GM23338 (cell line): Measurements from ENCODE around the gene HSPA12A. TPM values are rescaled to one million over a fixed set of nuclear protein-coding genes. Genes with fewer than 3 reads are reported as not detected.

Source experiments
- ATAC-seq: fragments of 200-7000 bp; cut with Tn5 transposase; 3 replicates; pipeline ENCODE4 v1.9.1; 2020
- DNase-seq: peaks from one replicate; pipeline ENCODE4 v3.0.0-alpha.2; 2015; ENCODE audit warnings: low spot score
- H2AFZ ChIP-seq: fragments of 200-600 bp; sonication (generic); 2 replicates; pipeline ENCODE4 v1.8.0; 2016; ENCODE audit warnings: antibody characterized with exemption, mild to moderate bottlenecking, moderate library complexity
- H3F3A ChIP-seq: fragments of 200-600 bp; sonication (generic); replicated peaks from 2 replicates; pipeline ENCODE4 v1.8.0; 2017; ENCODE audit warnings: antibody characterized with exemption, mixed run types, low read depth
- H3K27ac ChIP-seq: fragments of 200-600 bp; sonication (generic); 2 replicates; pipeline ENCODE4 v1.6.1; 2016; ENCODE audit warnings: low read depth
- H3K27me3 ChIP-seq: fragments of 200-600 bp; sonication (generic); 2 replicates; pipeline ENCODE4 v1.8.0; 2016; ENCODE audit warnings: mild to moderate bottlenecking, mixed run types, moderate library complexity; ENCODE audit not compliant: insufficient read depth
- H3K36me3 ChIP-seq: fragments of 200-600 bp; sonication (generic); 2 replicates; pipeline ENCODE4 v1.8.0; 2016; ENCODE audit warnings: mild to moderate bottlenecking; ENCODE audit not compliant: insufficient read depth
- H3K4me1 ChIP-seq: fragments of 200-600 bp; sonication (generic); 2 replicates; pipeline ENCODE4 v1.8.0; 2016; ENCODE audit warnings: mild to moderate bottlenecking, moderate library complexity; ENCODE audit not compliant: insufficient read depth
- H3K4me2 ChIP-seq: fragments of 200-600 bp; sonication (generic); 2 replicates; pipeline ENCODE4 v1.7.1; 2017; ENCODE audit warnings: mixed run types
- H3K4me3 ChIP-seq: fragments of 200-600 bp; sonication (generic); 2 replicates; pipeline ENCODE4 v1.6.1; 2016; ENCODE audit warnings: mixed run types
- H3K79me2 ChIP-seq: fragments of 200-600 bp; sonication (generic); replicated peaks from 2 replicates; pipeline ENCODE4 v1.8.0; 2017; ENCODE audit warnings: mild to moderate bottlenecking; ENCODE audit not compliant: insufficient read depth
- H3K9me2 ChIP-seq: fragments of 200-600 bp; sonication (generic); 2 replicates; pipeline ENCODE4 v1.8.0; 2017; ENCODE audit not compliant: insufficient read depth
- H4K20me1 ChIP-seq: fragments of 200-600 bp; sonication (generic); replicated peaks from 2 replicates; pipeline ENCODE4 v1.8.0; 2017; ENCODE audit warnings: mild to moderate bottlenecking; ENCODE audit not compliant: insufficient read depth
- H3K27ac Mint-ChIP-seq: 2 replicates; pipeline ENCODE4 v1.8.0; 2020; ENCODE audit warnings: inconsistent platforms, mild to moderate bottlenecking, moderate library complexity, mixed read lengths
- H3K27me3 Mint-ChIP-seq: 3 replicates; pipeline ENCODE4 v1.8.0; 2022; ENCODE audit warnings: low read depth, mild to moderate bottlenecking, moderate library complexity, mixed read lengths, inconsistent platforms; ENCODE audit not compliant: insufficient read depth, poor library complexity
- H3K36me3 Mint-ChIP-seq: 3 replicates; pipeline ENCODE4 v1.8.0; 2021; ENCODE audit warnings: low read depth, mild to moderate bottlenecking, inconsistent platforms, moderate library complexity, mixed read lengths
- H3K4me1 Mint-ChIP-seq: 3 replicates; pipeline ENCODE4 v1.8.0; 2020; ENCODE audit warnings: mild to moderate bottlenecking, inconsistent platforms, mixed read lengths
- H3K4me3 Mint-ChIP-seq: 3 replicates; pipeline ENCODE4 v1.8.0; 2021; ENCODE audit warnings: moderate library complexity, mild to moderate bottlenecking, inconsistent platforms, mixed read lengths
- H3K9me3 Mint-ChIP-seq: 3 replicates; pipeline ENCODE4 v1.8.0; 2020; ENCODE audit warnings: moderate library complexity, mild to moderate bottlenecking, inconsistent platforms, mixed read lengths
- CREB1 ChIP-seq: fragments of 250-450 bp; sonication (Bioruptor Pico); IDR thresholded peaks from 2 replicates; pipeline ENCODE4 v1.5.0; 2020; ENCODE audit warnings: low read depth, mild to moderate bottlenecking, moderate library complexity
- CTCF ChIP-seq, 2 experiments: fragments of 200-600 bp in 1 of 2; sonication (generic) in 1 of 2; conservative IDR thresholded peaks; 2 replicates each; pipeline versions ENCODE4 v1.5.1 to v1.6.1; 2016 to 2017; ENCODE audit warnings: antibody characterized with exemption in 2 of 2, low read depth in 2 of 2, mild to moderate bottlenecking in 2 of 2, moderate library complexity in 1 of 2
- EZH2 ChIP-seq: fragments of 200-600 bp; sonication (generic); IDR thresholded peaks from one replicate; pipeline ENCODE4 v1.8.0; 2017; ENCODE audit warnings: antibody characterized with exemption, mild to moderate bottlenecking, low read depth; ENCODE audit not compliant: unreplicated experiment
- EZH2phosphoT487 ChIP-seq: fragments of 200-600 bp; sonication (generic); IDR thresholded peaks from one replicate; pipeline ENCODE4 v1.8.1; 2018; ENCODE audit warnings: antibody characterized with exemption; ENCODE audit not compliant: unreplicated experiment
- JUNB ChIP-seq: IDR thresholded peaks from one replicate; pipeline ENCODE4 v1.6.1; 2016; ENCODE audit warnings: antibody characterized with exemption; ENCODE audit not compliant: unreplicated experiment
- NANOG ChIP-seq: IDR thresholded peaks from 2 replicates; pipeline ENCODE4 v1.6.1; 2016; ENCODE audit warnings: antibody characterized with exemption, borderline replicate concordance
- POLR2AphosphoS5 ChIP-seq: IDR thresholded peaks from 2 replicates; pipeline ENCODE4 v1.6.1; 2016; ENCODE audit warnings: antibody characterized with exemption, low read depth
- REST ChIP-seq: IDR thresholded peaks from one replicate; pipeline ENCODE4 v1.6.1; 2018; ENCODE audit warnings: antibody characterized with exemption; ENCODE audit not compliant: unreplicated experiment
- ZNF114 ChIP-seq: fragments of 250-450 bp; sonication (Bioruptor Pico); IDR thresholded peaks from 2 replicates; pipeline ENCODE4 v1.5.0; 2020; ENCODE audit warnings: mild to moderate bottlenecking, moderate library complexity
- ZNF331 ChIP-seq: fragments of 250-450 bp; sonication (Bioruptor Pico); IDR thresholded peaks from 2 replicates; pipeline ENCODE4 v1.5.0; 2020; ENCODE audit warnings: low read depth, mild to moderate bottlenecking, moderate library complexity
- ZNF462 ChIP-seq: fragments of 250-450 bp; sonication (Bioruptor Pico); IDR thresholded peaks from 2 replicates; pipeline ENCODE4 v1.5.0; 2020; ENCODE audit warnings: mild to moderate bottlenecking, moderate library complexity
- polyA plus RNA-seq: library from polyadenylated mRNA; unstranded; fragments of >200 nt; fragmentation: Nextera tagmentation; extraction: Ambion mirVana; gene quantifications from 2 replicates; pipeline ENCODE4 v1.2.1, GENCODE V29; 2016
- total RNA-seq: library from RNA; depleted of rRNA; stranded (reverse); fragments of >200 nt; shearing (Covaris generic); gene quantifications from 2 replicates; pipeline ENCODE4 v1.2.3, GENCODE V29; 2014

Gene HSPA12A
- total and polyA plus RNA-seq, 2 experiments from 2014 or later, result 4.4 to 6.3 TPM

GRCh38 chr10:116760919-116761318 lies 18.6 kb upstream of the HSPA12A start (continued):
- TF ChIP-seq ZNF462 (CRISPR knock-in tag) (no peak), ZNF331 (CRISPR knock-in tag) (no peak), CREB1 (no peak), ZNF114 (CRISPR knock-in tag) (no peak), REST (no peak), JUNB (no peak)

- Histone ChIP-seq H3K36me3 (no peaks in the 10 kb centered on the region), H3K27ac (no peak overlapping the region), H4K20me1 (no peaks in the 10 kb centered on the region), H3F3A (no peaks in the 10 kb centered on the region), H3K9me2 (no peaks in the 10 kb centered on the region), H2AFZ (no peak overlapping the region), H3K4me1 (no peaks in the 10 kb centered on the region), H3K79me2 (no peaks in the 10 kb centered on the region), H3K4me2 (no peak overlapping the region), H3K27me3 (no peaks in the 10 kb centered on the region), H3K4me3 (no peak overlapping the region)
- no peak overlapping the region for H3K27ac Mint-ChIP-seq
- H3K36me3 Mint-ChIP-seq, result no peaks in the 10 kb centered on the region
- peaks cover 5% of the 10 kb centered on the region for H3K27me3 Mint-ChIP-seq
- no peak for TF ChIP-seq NANOG
- no peak for TF ChIP-seq POLR2AphosphoS5
- TF ChIP-seq ZNF331 (CRISPR knock-in tag), result no peak
- no peak for TF ChIP-seq EZH2
- TF ChIP-seq EZH2phosphoT487, result no peak
- TF ChIP-seq JUNB, result no peak
- TF ChIP-seq CTCF (conservative IDR thresholded peaks at IDR 0.05; ENCODE audit: low read depth in 2 of 2), result no peak
- peaks cover 3% of the 10 kb centered on the region; the same call in 2 of the 3 replicates for H3K9me3 Mint-ChIP-seq
- DNase-seq (no peak), ATAC-seq (no peak)
- H3K4me1 Mint-ChIP-seq, result peaks cover 4% of the 10 kb centered on the region; the same call in 2 of the 3 replicates
- no peak overlapping the region for H3K4me3 Mint-ChIP-seq
These were observed 14.9 kb upstream of the HSPA12A start for GRCh38 chr10:116757246-116757645.
